ENCODE results near the gene ZDHHC3.

DNA sequence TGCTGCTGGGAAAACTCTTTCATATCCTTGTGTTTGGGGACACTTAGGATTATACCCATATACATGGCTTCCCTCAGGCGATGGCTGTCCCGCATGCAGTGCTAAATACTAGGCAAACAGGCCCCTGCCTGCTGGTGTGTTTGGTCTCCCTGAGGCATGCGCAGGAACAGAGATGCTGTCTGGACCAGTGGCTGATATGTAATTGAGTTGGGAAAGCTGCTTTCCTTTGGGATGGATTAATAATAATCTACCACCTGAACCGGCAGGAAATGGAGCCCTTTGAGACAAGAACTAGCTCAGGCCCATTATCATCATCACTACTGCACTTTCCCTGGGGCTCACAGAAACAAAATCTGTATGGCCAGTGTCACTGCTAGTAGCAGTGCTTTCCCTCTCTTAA lies 18.0 kb downstream of the ZDHHC3 start:
- no peak for TF ChIP-seq POLR2A (IDR thresholded peaks at IDR 0.05)
- TF ChIP-seq, protein P1, sequence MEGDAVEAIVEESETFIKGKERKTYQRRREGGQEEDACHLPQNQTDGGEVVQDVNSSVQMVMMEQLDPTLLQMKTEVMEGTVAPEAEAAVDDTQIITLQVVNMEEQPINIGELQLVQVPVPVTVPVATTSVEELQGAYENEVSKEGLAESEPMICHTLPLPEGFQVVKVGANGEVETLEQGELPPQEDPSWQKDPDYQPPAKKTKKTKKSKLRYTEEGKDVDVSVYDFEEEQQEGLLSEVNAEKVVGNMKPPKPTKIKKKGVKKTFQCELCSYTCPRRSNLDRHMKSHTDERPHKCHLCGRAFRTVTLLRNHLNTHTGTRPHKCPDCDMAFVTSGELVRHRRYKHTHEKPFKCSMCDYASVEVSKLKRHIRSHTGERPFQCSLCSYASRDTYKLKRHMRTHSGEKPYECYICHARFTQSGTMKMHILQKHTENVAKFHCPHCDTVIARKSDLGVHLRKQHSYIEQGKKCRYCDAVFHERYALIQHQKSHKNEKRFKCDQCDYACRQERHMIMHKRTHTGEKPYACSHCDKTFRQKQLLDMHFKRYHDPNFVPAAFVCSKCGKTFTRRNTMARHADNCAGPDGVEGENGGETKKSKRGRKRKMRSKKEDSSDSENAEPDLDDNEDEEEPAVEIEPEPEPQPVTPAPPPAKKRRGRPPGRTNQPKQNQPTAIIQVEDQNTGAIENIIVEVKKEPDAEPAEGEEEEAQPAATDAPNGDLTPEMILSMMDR (IDR thresholded peaks at IDR 0.05) = no peak

Data from adrenal gland (tissue), 5 donors.